Subcutaneous abdominal adipose tissue (tissue), 5 donors: ENCODE results near the gene TBC1D22A.

Experiments used
- H3K27ac ChIP-seq: one replicate; pipeline ENCODE4 v1.7.0; 2013; ENCODE audit warnings: low read depth, mild to moderate bottlenecking, inconsistent platforms, low read length, moderate library complexity
- H3K27me3 ChIP-seq, 5 donors: one replicate each; pipeline ENCODE4 v1.7.0; 2013; ENCODE audit warnings: low read length in 5 of 5, inconsistent platforms in 1 of 5; ENCODE audit not compliant: control insufficient read depth in 5 of 5, insufficient read depth in 4 of 5
- H3K36me3 ChIP-seq, 5 donors: one replicate each; pipeline ENCODE4 v1.7.0; 2013; ENCODE audit warnings: low read length in 5 of 5; ENCODE audit not compliant: control insufficient read depth in 5 of 5, insufficient read depth in 5 of 5
- H3K4me1 ChIP-seq, 5 donors: one replicate each; pipeline ENCODE4 v1.7.0; 2013; ENCODE audit warnings: low read length in 5 of 5, mild to moderate bottlenecking in 3 of 5, moderate library complexity in 1 of 5; ENCODE audit not compliant: control insufficient read depth in 5 of 5, insufficient read depth in 5 of 5
- H3K4me3 ChIP-seq, 5 donors: one replicate each; pipeline ENCODE4 v1.7.0; 2013; ENCODE audit warnings: low read length in 5 of 5, low read depth in 1 of 5
- H3K9ac ChIP-seq, 5 donors: one replicate each; pipeline ENCODE4 v1.7.0; 2013; ENCODE audit warnings: low read length in 5 of 5, mild to moderate bottlenecking in 4 of 5, moderate library complexity in 3 of 5
- H3K9me3 ChIP-seq, 5 donors: one replicate each; pipeline ENCODE4 v1.7.0; 2013; ENCODE audit warnings: low read length in 5 of 5; ENCODE audit not compliant: control insufficient read depth in 5 of 5
- donor health status: healthy.
- donor health status: healthy.
- donor health status: healthy.
- donor health status: healthy.
- donor health status: healthy.

The TBC1D22A gene

GRCh38 chr22:47124451-47124881, 362.0 kb downstream of the TBC1D22A start:
- no peak overlapping the region for H3K27ac ChIP-seq
- H3K27me3 ChIP-seq = no peaks in the 10 kb centered on the region
- H3K9ac ChIP-seq = no peak overlapping the region

GRCh38 chr22:47124961-47125360, 362.5 kb downstream of the TBC1D22A start:
- H3K9ac ChIP-seq = no peak overlapping the region
- no peak overlapping the region for H3K4me3 ChIP-seq
- no peaks in the 10 kb centered on the region for H3K4me1 ChIP-seq
- H3K9me3 ChIP-seq = no peaks in the 10 kb centered on the region
- H3K36me3 ChIP-seq = peaks cover 0 to 14% (median 3%) of the 10 kb centered on the region in 5 donors
- no peaks in the 10 kb centered on the region for H3K27me3 ChIP-seq
- no peak overlapping the region for H3K27ac ChIP-seq

More at GRCh38 chr22:47124451-47124881, 362.0 kb downstream of the TBC1D22A start:
- Histone ChIP-seq H3K4me3 (no peak overlapping the region), H3K36me3 (peaks cover 0 to 14% (median 3%) of the 10 kb centered on the region in 5 donors), H3K4me1 (no peaks in the 10 kb centered on the region), H3K9me3 (no peaks in the 10 kb centered on the region)

- H3K9ac ChIP-seq = no peak overlapping the region
- no peaks in the 10 kb centered on the region for H3K27me3 ChIP-seq
- H3K9me3 ChIP-seq = no peaks in the 10 kb centered on the region
- H3K4me1 ChIP-seq = no peaks in the 10 kb centered on the region
- peaks cover 0 to 14% (median 3%) of the 10 kb centered on the region in 5 donors for H3K36me3 ChIP-seq
- H3K27ac ChIP-seq = no peak overlapping the region
- H3K4me3 ChIP-seq = no peak overlapping the region
These were observed 363.2 kb downstream of the TBC1D22A start for GRCh38 chr22:47125603-47126002.

GRCh38 chr22:47126344-47126811, 363.9 kb downstream of the TBC1D22A start:
- H3K27ac ChIP-seq = no peak overlapping the region
- H3K9ac ChIP-seq = no peak overlapping the region
- no peaks in the 10 kb centered on the region for H3K9me3 ChIP-seq
- H3K4me1 ChIP-seq = no peaks in the 10 kb centered on the region
- no peak overlapping the region for H3K4me3 ChIP-seq
- no peaks in the 10 kb centered on the region for H3K27me3 ChIP-seq
- peaks cover 0 to 18% (median 6%) of the 10 kb centered on the region in 5 donors for H3K36me3 ChIP-seq

- no peak overlapping the region for H3K9ac ChIP-seq
- no peaks in the 10 kb centered on the region for H3K9me3 ChIP-seq
- no peak overlapping the region for H3K27ac ChIP-seq
- H3K4me3 ChIP-seq = no peak overlapping the region
- H3K27me3 ChIP-seq = no peaks in the 10 kb centered on the region
- H3K4me1 ChIP-seq = no peaks in the 10 kb centered on the region
- H3K36me3 ChIP-seq = peaks cover 0 to 13% (median 6%) of the 10 kb centered on the region in 5 donors
These were observed 365.0 kb downstream of the TBC1D22A start for GRCh38 chr22:47127441-47127871.

GRCh38 chr22:47128216-47128615, 365.8 kb downstream of the TBC1D22A start:
- Histone ChIP-seq H3K27me3 (no peaks in the 10 kb centered on the region), H3K9ac (no peak overlapping the region), H3K9me3 (no peaks in the 10 kb centered on the region), H3K36me3 (peaks cover 0 to 13% (median 6%) of the 10 kb centered on the region in 5 donors), H3K4me3 (no peak overlapping the region), H3K4me1 (peaks cover 0 to 5% (median 1%) of the 10 kb centered on the region in 5 donors), H3K27ac (no peak overlapping the region)

- H3K4me1 ChIP-seq = peaks cover 0 to 9% (median 6%) of the 10 kb centered on the region in 5 donors
These were observed 366.3 kb downstream of the TBC1D22A start for GRCh38 chr22:47128622-47129215.

GRCh38 chr22:47129902-47130635, 367.6 kb downstream of the TBC1D22A start:
- no peak overlapping the region for H3K27ac ChIP-seq
- H3K4me1 ChIP-seq = peaks cover 0 to 9% (median 6%) of the 10 kb centered on the region in 5 donors
- no peaks in the 10 kb centered on the region for H3K9me3 ChIP-seq
- H3K36me3 ChIP-seq = peaks cover 0 to 13% (median 6%) of the 10 kb centered on the region in 5 donors
- no peaks in the 10 kb centered on the region for H3K27me3 ChIP-seq
- no peak overlapping the region for H3K4me3 ChIP-seq
- H3K9ac ChIP-seq = no peak overlapping the region

More at GRCh38 chr22:47128622-47129215, 366.3 kb downstream of the TBC1D22A start:
- H3K4me3 ChIP-seq = no peak overlapping the region
- no peaks in the 10 kb centered on the region for H3K9me3 ChIP-seq
- no peak overlapping the region for H3K27ac ChIP-seq
- peaks cover 0 to 13% (median 6%) of the 10 kb centered on the region in 5 donors for H3K36me3 ChIP-seq
- no peaks in the 10 kb centered on the region for H3K27me3 ChIP-seq
- H3K9ac ChIP-seq = no peak overlapping the region

GRCh38 chr22:47130883-47131631, 368.6 kb downstream of the TBC1D22A start:
- Histone ChIP-seq H3K27ac (no peak overlapping the region), H3K4me3 (no peak overlapping the region)

More at GRCh38 chr22:47130883-47131631, 368.6 kb downstream of the TBC1D22A start:
- peaks cover 0 to 9% (median 6%) of the 10 kb centered on the region in 5 donors for H3K4me1 ChIP-seq
- H3K9ac ChIP-seq = no peak overlapping the region
- H3K36me3 ChIP-seq = peaks cover 0 to 15% (median 6%) of the 10 kb centered on the region in 5 donors
- no peaks in the 10 kb centered on the region for H3K27me3 ChIP-seq
- no peaks in the 10 kb centered on the region for H3K9me3 ChIP-seq
